Common myeloid progenitor, CD34-positive (primary cell): ENCODE measurements around the gene CCDC97.
A peak's percentile ranks its signal among the peaks of the same experiment; 100 is the strongest.

Source experiments
- CTCF ChIA-PET: fragments of 350-600 bp; sonication (Branson Sonifier 250); formaldehyde crosslinking; loops from one replicate; lab custom pipeline; 2021; ENCODE audit warnings: antibody characterized with exemption; lab: Charles Lee
- POLR2A ChIA-PET: fragments of 350-600 bp; sonication (Branson Sonifier 250); formaldehyde crosslinking; loops from one replicate; lab custom pipeline; 2021; ENCODE audit warnings: antibody characterized with exemption; lab: Charles Lee
- DNase-seq, 3 donors: peaks; one replicate each; pipeline versions ENCODE4 v3.0.0 to v3.0.0-alpha.2; 2013
- H3K27ac ChIP-seq, 2 experiments: 1 replicate in 1 of 2; 2 replicates in 1 of 2; pipeline ENCODE4 v1.7.0; 2013; ENCODE audit warnings: inconsistent platforms in 2 of 2, low read length in 2 of 2, mild to moderate bottlenecking in 2 of 2, low read depth in 1 of 2, moderate library complexity in 1 of 2; ENCODE audit not compliant: severe bottlenecking in 2 of 2, insufficient read depth in 1 of 2, poor library complexity in 1 of 2
- H3K27me3 ChIP-seq, 5 experiments: replicated peaks in 2 of 5; 1 replicate in 3 of 5; 2 replicates in 2 of 5; pipeline versions ENCODE4 v1.6.1 to v1.7.0; 2013; ENCODE audit warnings: low read length in 4 of 5, mild to moderate bottlenecking in 2 of 5, moderate library complexity in 2 of 5, inconsistent platforms in 1 of 5; ENCODE audit not compliant: insufficient read depth in 5 of 5, control insufficient read depth in 4 of 5
- H3K36me3 ChIP-seq, 4 experiments: 1 replicate in 2 of 4; 2 replicates in 2 of 4; pipeline versions ENCODE4 v1.6.1 to v1.7.0; 2013; ENCODE audit warnings: low read length in 3 of 4, control low read depth in 1 of 4, mild to moderate bottlenecking in 1 of 4; ENCODE audit not compliant: control insufficient read depth in 4 of 4, insufficient read depth in 4 of 4
- H3K4me1 ChIP-seq, 4 experiments: 1 replicate in 3 of 4; 2 replicates in 1 of 4; pipeline versions ENCODE4 v1.6.1 to v1.7.1; 2013; ENCODE audit warnings: low read length in 3 of 4, mild to moderate bottlenecking in 3 of 4, control low read depth in 1 of 4, inconsistent platforms in 1 of 4, moderate library complexity in 1 of 4; ENCODE audit not compliant: control insufficient read depth in 4 of 4, insufficient read depth in 4 of 4; ENCODE audit errors: control extremely low read depth in 1 of 4
- H3K4me3 ChIP-seq, 7 experiments: 1 replicate in 4 of 7; 2 replicates in 3 of 7; pipeline versions ENCODE4 v1.5.1 to v1.7.0; 2013; ENCODE audit warnings: mild to moderate bottlenecking in 7 of 7, low read length in 6 of 7, moderate library complexity in 6 of 7, inconsistent platforms in 2 of 7, low read depth in 2 of 7, control low read depth in 1 of 7; ENCODE audit not compliant: insufficient read depth in 4 of 7, control insufficient read depth in 1 of 7; ENCODE audit errors: extremely low read depth in 1 of 7
- H3K9me3 ChIP-seq, 5 experiments: 1 replicate in 4 of 5; 2 replicates in 1 of 5; pipeline versions ENCODE4 v1.6.1 to v1.7.1; 2013; ENCODE audit warnings: low read length in 4 of 5, mild to moderate bottlenecking in 2 of 5, inconsistent platforms in 1 of 5, low read depth in 1 of 5, moderate library complexity in 1 of 5; ENCODE audit not compliant: control insufficient read depth in 4 of 5, insufficient read depth in 2 of 5; ENCODE audit errors: control extremely low read depth in 1 of 5
- WGBS: methylation state at CpG from one replicate; pipeline ENCODE4 v1.1.5; 2013; ENCODE audit not compliant: insufficient coverage; 5-methylcytosine and 5-hydroxymethylcytosine counted together

The CCDC97 gene

DNA sequence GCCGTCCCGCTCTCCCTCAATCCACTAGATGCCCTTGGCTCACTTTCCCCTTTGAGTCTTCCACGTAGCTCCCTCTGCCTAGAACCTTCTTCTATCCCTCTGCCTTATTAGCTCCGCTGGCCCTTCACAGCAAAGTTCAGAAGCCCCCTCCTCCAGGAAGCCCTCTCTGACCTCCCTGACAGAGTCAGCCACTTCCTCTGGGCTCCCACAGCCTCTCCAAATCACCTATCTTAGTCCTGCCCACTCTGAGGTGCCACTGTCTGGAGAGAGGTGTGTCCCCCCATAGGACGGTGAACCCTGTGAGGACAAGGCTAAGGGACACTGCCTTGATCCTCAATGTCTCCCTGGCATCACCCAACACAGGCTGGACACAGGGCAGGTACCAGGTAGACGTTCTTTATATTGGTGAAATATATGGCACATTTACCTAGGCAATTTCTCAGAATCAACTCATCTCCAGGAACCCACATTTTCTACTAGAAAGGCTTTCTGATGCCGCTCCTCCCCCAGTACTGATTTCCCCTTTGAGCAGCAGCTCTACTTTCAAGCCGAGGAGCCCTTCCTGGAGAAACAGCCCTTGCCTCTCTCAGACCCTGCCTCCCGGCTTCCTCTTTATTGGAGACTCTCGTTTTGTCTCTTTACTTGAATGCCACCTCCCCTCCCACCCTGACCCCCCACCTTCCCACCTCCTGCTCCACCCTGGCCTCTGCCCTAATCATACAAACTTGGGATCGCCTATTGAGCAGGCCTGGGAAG, 47.2 kb downstream of the CCDC97 start:
- Histone ChIP-seq H3K4me3 (peak overlapping the region in 3 of 7 experiments; percentile 7 to 48 (median 30)), H3K27me3 (no peaks in the 10 kb centered on the region), H3K36me3 (peaks cover 2 to 14% (median 4%) of the 10 kb centered on the region in 4 experiments), H3K9me3 (no peaks in the 10 kb centered on the region), H3K27ac (no peak overlapping the region), H3K4me1 (peaks cover 6 to 51% (median 49%) of the 10 kb centered on the region in 4 experiments)
- peak in 2 of 3 donors; percentile 42 to 47 for DNase-seq
- WGBS: 61% methylated on average over 6 of the region's 11 CpGs
- CTCF ChIA-PET: interaction anchor here (0.8 to 8.0 kb wide), 9 partner anchors 8 to 221 kb away, joined by 3 to 69 read pairs (median 4); partner anchors contain the start of genes B9D2 and TMEM91
- POLR2A ChIA-PET: interaction anchor here (6.3 kb wide), 1 partner anchor 33 kb away, joined by 165 read pairs; no protein-coding TSS in a partner anchor

DNA sequence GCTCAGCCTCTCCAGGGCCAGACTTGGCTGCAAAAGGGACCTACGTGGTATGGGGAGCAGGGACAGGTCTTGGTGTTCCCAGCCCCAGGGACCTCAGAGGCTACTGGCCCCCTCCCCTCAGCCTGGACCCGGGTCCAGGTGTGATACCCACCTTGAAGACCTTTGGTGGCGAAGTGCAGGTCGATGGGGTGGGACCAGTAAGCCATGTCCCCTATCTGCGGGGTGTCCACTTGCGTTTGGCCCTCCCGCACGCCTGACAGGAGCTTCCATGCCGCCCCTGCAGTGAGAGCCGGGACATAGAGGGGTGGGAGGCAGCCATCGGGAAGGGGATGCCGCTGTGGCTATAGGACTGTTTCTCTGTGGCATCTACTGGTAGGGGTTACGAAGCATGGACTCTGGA, 47.8 kb downstream of the CCDC97 start:
- POLR2A ChIA-PET: no interaction called here

GRCh38 chr19:41359741-41360140, 49.8 kb downstream of the CCDC97 start:
- no peak for DNase-seq
- Histone ChIP-seq H3K9me3 (no peaks in the 10 kb centered on the region), H3K4me1 (peaks cover 14 to 53% (median 51%) of the 10 kb centered on the region in 4 experiments), H3K27ac (no peak overlapping the region), H3K36me3 (peaks cover 2 to 14% (median 4%) of the 10 kb centered on the region in 4 experiments), H3K27me3 (no peaks in the 10 kb centered on the region), H3K4me3 (no peak overlapping the region)
- ChIA-PET CTCF (interaction anchor here (0.8 to 1.2 kb wide), 4 partner anchors 8 to 39 kb away, joined by 3 to 4 read pairs (median 3); no protein-coding TSS in a partner anchor), POLR2A (no interaction called here)
- WGBS: 100% methylated on average over 1 of the region's 1 CpG

More for the DNA sequence above, 47.8 kb downstream of the CCDC97 start:
- CTCF ChIA-PET: interaction anchor here (0.8 to 8.0 kb wide), 8 partner anchors 7 to 220 kb away, joined by 3 to 69 read pairs (median 4); partner anchors contain the start of genes B9D2 and TMEM91
- peak overlapping the region in 1 of 7 experiments; percentile 11 for H3K4me3 ChIP-seq
- 92% methylated on average over 12 of the region's 13 CpGs for WGBS
- no peak for DNase-seq
- no peaks in the 10 kb centered on the region for H3K9me3 ChIP-seq
- H3K36me3 ChIP-seq: peaks cover 2 to 14% (median 4%) of the 10 kb centered on the region in 4 experiments
- no peak overlapping the region for H3K27ac ChIP-seq
- no peaks in the 10 kb centered on the region for H3K27me3 ChIP-seq
- peaks cover 6 to 51% (median 47%) of the 10 kb centered on the region in 4 experiments for H3K4me1 ChIP-seq

- Histone ChIP-seq H3K36me3 (peaks cover 0 to 10% (median 4%) of the 10 kb centered on the region in 4 experiments), H3K4me3 (no peak overlapping the region), H3K27me3 (no peaks in the 10 kb centered on the region), H3K27ac (no peak overlapping the region), H3K4me1 (peaks cover 9 to 50% (median 43%) of the 10 kb centered on the region in 4 experiments), H3K9me3 (no peaks in the 10 kb centered on the region)
- 100% methylated on average over 4 of the region's 10 CpGs for WGBS
- peak in 2 of 3 donors; percentile 24 to 38 for DNase-seq
- POLR2A ChIA-PET: no interaction called here
- CTCF ChIA-PET: interaction anchor here (0.6 to 5.9 kb wide), 4 partner anchors 8 to 53 kb away, joined by 3 to 56 read pairs (median 4); partner anchors contain the start of gene TGFB1
These were observed 52.3 kb downstream of the CCDC97 start for GRCh38 chr19:41362143-41362847.

DNA sequence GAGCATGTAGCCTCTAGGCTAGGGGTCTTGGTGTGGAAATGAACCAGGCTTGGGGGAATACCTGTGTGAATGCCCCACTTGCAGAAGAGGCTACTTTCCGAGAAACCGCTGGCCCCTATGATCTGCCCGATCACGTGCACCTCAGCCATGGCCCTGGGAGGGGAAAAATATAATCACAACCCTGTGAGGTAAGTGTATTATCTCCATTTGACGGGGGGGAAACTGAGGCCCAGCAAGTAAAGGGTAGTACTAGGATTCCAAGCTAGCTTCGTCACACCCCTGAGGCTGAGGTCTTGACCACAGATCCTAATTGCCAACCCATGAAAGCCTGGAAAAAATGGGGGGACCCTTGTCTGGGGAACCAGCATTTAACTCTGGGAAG, 53.4 kb downstream of the CCDC97 start:
- ChIA-PET CTCF (interaction anchor here (0.9 to 5.9 kb wide), 7 partner anchors 9 to 727 kb away, joined by 3 to 56 read pairs (median 3); partner anchors contain the start of gene TGFB1), POLR2A (interaction anchor here (0.9 to 2.2 kb wide), 3 partner anchors 10 to 40 kb away, joined by 4 to 31 read pairs (median 4); partner anchors contain the start of gene TGFB1)
- H3K4me1 ChIP-seq: peaks cover 8 to 51% (median 42%) of the 10 kb centered on the region in 4 experiments
- DNase-seq: no peak
- H3K9me3 ChIP-seq: no peaks in the 10 kb centered on the region
- WGBS: 54% methylated on average over 6 of the region's 6 CpGs
- peak overlapping the region; percentile 100 for H3K27ac ChIP-seq
- H3K36me3 ChIP-seq: peaks cover 0 to 10% (median 4%) of the 10 kb centered on the region in 4 experiments
- H3K4me3 ChIP-seq: peak overlapping the region; percentile 68 to 93 (median 88)
- H3K27me3 ChIP-seq: no peaks in the 10 kb centered on the region

- Histone ChIP-seq H3K36me3 (peaks cover 0 to 10% (median 4%) of the 10 kb centered on the region in 4 experiments), H3K27ac (peak within 1 kb of the TSS; percentile 100), H3K4me3 (peak within 1 kb of the TSS; percentile 68 to 93 (median 88)), H3K9me3 (no peaks in the 10 kb centered on the region), H3K4me1 (peaks cover 8 to 54% (median 46%) of the 10 kb centered on the region in 4 experiments), H3K27me3 (no peaks in the 10 kb centered on the region)
- whole genome bisulfite sequencing: under 1% methylated on average over 43 of the region's 56 CpGs
- peak; percentile 99 to 100 (median 99) for DNase-seq
- ChIA-PET POLR2A (interaction anchor here (0.9 to 2.2 kb wide), 3 partner anchors 11 to 40 kb away, joined by 4 to 31 read pairs (median 4); partner anchors contain the start of gene TGFB1), CTCF (interaction anchor here (0.9 to 5.9 kb wide), 8 partner anchors 9 to 727 kb away, joined by 3 to 56 read pairs (median 3); partner anchors contain the start of genes TGFB1 and TMEM91)
These were observed 54.0 kb downstream of the CCDC97 start, which contains the start of gene B9D2 for GRCh38 chr19:41363753-41364523. TSS of gene B9D2 (minus strand) at chr19:41364149. CDS start at chr19:41363519, 630 bp downstream.
